ENCODE data around the gene DLGAP1.

DNA sequence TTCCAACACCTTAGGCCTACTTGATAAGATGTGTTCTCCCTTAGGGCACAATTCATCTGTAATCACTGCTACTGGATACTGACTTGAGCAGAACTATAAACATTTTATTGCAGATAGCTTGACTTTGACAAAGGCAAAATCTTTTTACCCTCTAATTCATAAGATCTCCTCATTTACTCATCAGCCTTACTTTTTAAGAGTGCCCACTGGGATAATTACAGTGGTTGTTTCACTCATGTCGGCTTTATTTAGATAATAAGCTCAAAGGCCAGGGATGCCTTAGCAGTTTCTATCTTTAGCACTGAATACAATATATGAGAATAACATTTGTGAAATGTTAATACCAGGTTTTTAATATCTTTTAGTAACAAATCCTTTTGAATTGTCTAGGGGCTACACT lies 144.0 kb downstream of the DLGAP1 start:
- TF ChIP-seq POLR2A (IDR thresholded peaks at IDR 0.05) (no peak), POLR2AphosphoS5 (IDR thresholded peaks at IDR 0.05) (no peak)
- TF ChIP-seq, protein P1, sequence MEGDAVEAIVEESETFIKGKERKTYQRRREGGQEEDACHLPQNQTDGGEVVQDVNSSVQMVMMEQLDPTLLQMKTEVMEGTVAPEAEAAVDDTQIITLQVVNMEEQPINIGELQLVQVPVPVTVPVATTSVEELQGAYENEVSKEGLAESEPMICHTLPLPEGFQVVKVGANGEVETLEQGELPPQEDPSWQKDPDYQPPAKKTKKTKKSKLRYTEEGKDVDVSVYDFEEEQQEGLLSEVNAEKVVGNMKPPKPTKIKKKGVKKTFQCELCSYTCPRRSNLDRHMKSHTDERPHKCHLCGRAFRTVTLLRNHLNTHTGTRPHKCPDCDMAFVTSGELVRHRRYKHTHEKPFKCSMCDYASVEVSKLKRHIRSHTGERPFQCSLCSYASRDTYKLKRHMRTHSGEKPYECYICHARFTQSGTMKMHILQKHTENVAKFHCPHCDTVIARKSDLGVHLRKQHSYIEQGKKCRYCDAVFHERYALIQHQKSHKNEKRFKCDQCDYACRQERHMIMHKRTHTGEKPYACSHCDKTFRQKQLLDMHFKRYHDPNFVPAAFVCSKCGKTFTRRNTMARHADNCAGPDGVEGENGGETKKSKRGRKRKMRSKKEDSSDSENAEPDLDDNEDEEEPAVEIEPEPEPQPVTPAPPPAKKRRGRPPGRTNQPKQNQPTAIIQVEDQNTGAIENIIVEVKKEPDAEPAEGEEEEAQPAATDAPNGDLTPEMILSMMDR (IDR thresholded peaks at IDR 0.05 in 8 of 11, conservative IDR thresholded peaks at IDR 0.05 in 3 of 11): no peak

Data from spleen (tissue), 7 donors.